Gastroesophageal sphincter (tissue), 3 donors: ENCODE measurements around the gene CHRM4.

Experiments used
- EP300 ChIP-seq: sonication (generic); formaldehyde crosslinking; IDR thresholded peaks from one replicate; pipeline ENCODE4 v1.6.1; 2017; ENCODE audit warnings: antibody characterized with exemption, mild to moderate bottlenecking
- POLR2AphosphoS5 ChIP-seq: sonication (generic); formaldehyde crosslinking; IDR thresholded peaks from one replicate; pipeline ENCODE4 v1.6.1; 2017; ENCODE audit warnings: antibody characterized with exemption
- TF ChIP-seq, protein P1 (sequence below), 4 experiments: fragments of 200-600 bp in 2 of 4; fragments of 450-650 bp in 2 of 4; sonication (generic) in 1 of 4; IDR thresholded peaks; one replicate each; pipeline ENCODE4 v1.5.1; 2017 to 2019; ENCODE audit warnings: antibody characterized with exemption in 4 of 4, mild to moderate bottlenecking in 2 of 4, moderate library complexity in 2 of 4

DNA sequence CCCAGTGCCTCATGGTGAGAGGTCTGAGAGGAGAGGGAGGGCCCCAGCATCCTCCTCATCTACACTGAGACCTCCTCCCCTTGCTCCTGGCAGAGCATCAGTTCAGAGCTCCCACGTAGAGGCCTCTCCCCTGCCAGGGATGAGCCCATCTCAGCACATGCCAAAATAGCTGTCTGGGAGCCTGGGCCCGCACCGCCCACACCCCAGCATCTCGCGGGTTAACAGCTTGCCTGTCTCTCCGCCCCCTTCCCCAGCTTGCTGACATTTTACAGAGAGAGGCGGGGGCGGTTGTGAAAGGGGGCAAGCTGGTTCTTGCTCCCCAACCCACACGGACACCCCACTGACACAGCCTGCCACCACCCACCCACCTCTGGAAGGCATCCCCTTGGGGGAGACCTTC lies 37.9 kb downstream of the CHRM4 start:
- TF ChIP-seq, protein P1, sequence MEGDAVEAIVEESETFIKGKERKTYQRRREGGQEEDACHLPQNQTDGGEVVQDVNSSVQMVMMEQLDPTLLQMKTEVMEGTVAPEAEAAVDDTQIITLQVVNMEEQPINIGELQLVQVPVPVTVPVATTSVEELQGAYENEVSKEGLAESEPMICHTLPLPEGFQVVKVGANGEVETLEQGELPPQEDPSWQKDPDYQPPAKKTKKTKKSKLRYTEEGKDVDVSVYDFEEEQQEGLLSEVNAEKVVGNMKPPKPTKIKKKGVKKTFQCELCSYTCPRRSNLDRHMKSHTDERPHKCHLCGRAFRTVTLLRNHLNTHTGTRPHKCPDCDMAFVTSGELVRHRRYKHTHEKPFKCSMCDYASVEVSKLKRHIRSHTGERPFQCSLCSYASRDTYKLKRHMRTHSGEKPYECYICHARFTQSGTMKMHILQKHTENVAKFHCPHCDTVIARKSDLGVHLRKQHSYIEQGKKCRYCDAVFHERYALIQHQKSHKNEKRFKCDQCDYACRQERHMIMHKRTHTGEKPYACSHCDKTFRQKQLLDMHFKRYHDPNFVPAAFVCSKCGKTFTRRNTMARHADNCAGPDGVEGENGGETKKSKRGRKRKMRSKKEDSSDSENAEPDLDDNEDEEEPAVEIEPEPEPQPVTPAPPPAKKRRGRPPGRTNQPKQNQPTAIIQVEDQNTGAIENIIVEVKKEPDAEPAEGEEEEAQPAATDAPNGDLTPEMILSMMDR (IDR thresholded peaks at IDR 0.05): no peak
- TF ChIP-seq EP300 (no peak), POLR2AphosphoS5 (no peak)
